ENCODE results near the gene R3HDM4. TPM values are rescaled to one million over a fixed set of nuclear protein-coding genes. Genes with fewer than 3 reads are reported as not detected.

The R3HDM4 gene
- total RNA-seq, 2 experiments from 2014 or later = 63.7 to 73.7 TPM

GRCh38 chr19:873084-873483 is 39.9 kb downstream of the R3HDM4 start:
- peak; percentile 82 for ATAC-seq
- H3K4me3 Mint-ChIP-seq = no peak overlapping the region
- H3K36me3 Mint-ChIP-seq = peaks cover 5% of the 10 kb centered on the region
- CTCF ChIA-PET = interaction anchor here (0.6 to 1.8 kb wide), 2 partner anchors 10 to 185 kb away, joined by 3 to 8 read pairs; no protein-coding TSS in a partner anchor
- H3K27me3 Mint-ChIP-seq = no peaks in the 10 kb centered on the region
- DNase-seq = peak; percentile 91
- no peaks in the 10 kb centered on the region for H3K9me3 Mint-ChIP-seq (ENCODE audit: low read depth)
- H3K4me1 Mint-ChIP-seq = peaks cover 9% of the 10 kb centered on the region
- H3K27ac Mint-ChIP-seq = peak overlapping the region; percentile 74

- peak overlapping the region; percentile 74 for H3K4me3 Mint-ChIP-seq
- H3K4me1 Mint-ChIP-seq = peaks cover 9% of the 10 kb centered on the region
- H3K9me3 Mint-ChIP-seq (ENCODE audit: low read depth) = no peaks in the 10 kb centered on the region
- DNase-seq (peak; percentile 94), ATAC-seq (peak; percentile 91)
- CTCF ChIA-PET = interaction anchor here (1.0 to 1.8 kb wide), 2 partner anchors 9 to 112 kb away, joined by 3 to 8 read pairs; partner anchors contain the start of gene WDR18
- peak overlapping the region; percentile 88 for H3K27ac Mint-ChIP-seq
- peaks cover 8% of the 10 kb centered on the region for H3K36me3 Mint-ChIP-seq
- no peaks in the 10 kb centered on the region for H3K27me3 Mint-ChIP-seq
Observed at GRCh38 chr19:872266-872951, 40.6 kb downstream of the R3HDM4 start.

GRCh38 chr19:871446-872265 is 41.4 kb downstream of the R3HDM4 start:
- Mint-ChIP-seq H3K36me3 (peaks cover 8% of the 10 kb centered on the region), H3K9me3 (ENCODE audit: low read depth) (no peaks in the 10 kb centered on the region), H3K27ac (peak overlapping the region; percentile 88), H3K4me1 (peaks cover 9% of the 10 kb centered on the region), H3K27me3 (no peaks in the 10 kb centered on the region), H3K4me3 (peak overlapping the region; percentile 74)
- DNase-seq = no peak
- no peak for ATAC-seq
- CTCF ChIA-PET = interaction anchor here (1.0 to 1.8 kb wide), 2 partner anchors 8 to 112 kb away, joined by 3 to 8 read pairs; partner anchors contain the start of gene WDR18

- no peaks in the 10 kb centered on the region for H3K9me3 Mint-ChIP-seq (ENCODE audit: low read depth)
- CTCF ChIA-PET = no interaction called here
- no peak overlapping the region for H3K27ac Mint-ChIP-seq
- no peaks in the 10 kb centered on the region for H3K27me3 Mint-ChIP-seq
- peaks cover 8% of the 10 kb centered on the region for H3K36me3 Mint-ChIP-seq
- ATAC-seq (no peak), DNase-seq (no peak)
- no peak overlapping the region for H3K4me3 Mint-ChIP-seq
- peaks cover 9% of the 10 kb centered on the region for H3K4me1 Mint-ChIP-seq
Observed at GRCh38 chr19:870963-871401, 42.0 kb downstream of the R3HDM4 start.

GRCh38 chr19:870314-870713 is 42.7 kb downstream of the R3HDM4 start:
- H3K4me1 Mint-ChIP-seq = peaks cover 9% of the 10 kb centered on the region
- H3K36me3 Mint-ChIP-seq = peaks cover 8% of the 10 kb centered on the region
- CTCF ChIA-PET = no interaction called here
- no peaks in the 10 kb centered on the region for H3K27me3 Mint-ChIP-seq
- ATAC-seq = no peak
- no peak for DNase-seq
- no peaks in the 10 kb centered on the region for H3K9me3 Mint-ChIP-seq (ENCODE audit: low read depth)
- no peak overlapping the region for H3K4me3 Mint-ChIP-seq
- no peak overlapping the region for H3K27ac Mint-ChIP-seq

- Mint-ChIP-seq H3K4me1 (peaks cover 9% of the 10 kb centered on the region), H3K9me3 (ENCODE audit: low read depth) (no peaks in the 10 kb centered on the region), H3K4me3 (no peak overlapping the region), H3K27ac (peak overlapping the region; percentile 49), H3K27me3 (no peaks in the 10 kb centered on the region), H3K36me3 (peaks cover 8% of the 10 kb centered on the region)
- no peak for ATAC-seq
- no peak for DNase-seq
- CTCF ChIA-PET = no interaction called here
Observed at GRCh38 chr19:869245-870177, 43.5 kb downstream of the R3HDM4 start.

- Mint-ChIP-seq H3K27ac (no peak overlapping the region), H3K9me3 (ENCODE audit: low read depth) (no peaks in the 10 kb centered on the region), H3K27me3 (no peaks in the 10 kb centered on the region), H3K36me3 (peaks cover 8% of the 10 kb centered on the region), H3K4me1 (peaks cover 15% of the 10 kb centered on the region), H3K4me3 (no peak overlapping the region)
- CTCF ChIA-PET = no interaction called here
- ATAC-seq = no peak
- no peak for DNase-seq
Observed at GRCh38 chr19:868458-869244, 44.4 kb downstream of the R3HDM4 start.

- Mint-ChIP-seq H3K4me1 (peaks cover 21% of the 10 kb centered on the region), H3K27me3 (no peaks in the 10 kb centered on the region), H3K36me3 (peaks cover 8% of the 10 kb centered on the region), H3K9me3 (ENCODE audit: low read depth) (no peaks in the 10 kb centered on the region), H3K4me3 (no peak overlapping the region), H3K27ac (no peak overlapping the region)
- CTCF ChIA-PET = no interaction called here
- no peak for DNase-seq
- ATAC-seq = no peak
Observed at GRCh38 chr19:867855-868457, 45.1 kb downstream of the R3HDM4 start.

- Mint-ChIP-seq H3K9me3 (ENCODE audit: low read depth) (no peaks in the 10 kb centered on the region), H3K27me3 (no peaks in the 10 kb centered on the region), H3K36me3 (peaks cover 8% of the 10 kb centered on the region), H3K4me3 (no peak overlapping the region), H3K4me1 (peaks cover 22% of the 10 kb centered on the region), H3K27ac (no peak overlapping the region)
- ATAC-seq (no peak), DNase-seq (no peak)
- CTCF ChIA-PET = no interaction called here
Observed at GRCh38 chr19:867301-867793, 45.7 kb downstream of the R3HDM4 start.

GRCh38 chr19:866769-867300 is 46.2 kb downstream of the R3HDM4 start:
- Mint-ChIP-seq H3K27ac (no peak overlapping the region), H3K9me3 (ENCODE audit: low read depth) (no peaks in the 10 kb centered on the region), H3K36me3 (peaks cover 8% of the 10 kb centered on the region), H3K4me1 (peaks cover 18% of the 10 kb centered on the region), H3K27me3 (no peaks in the 10 kb centered on the region), H3K4me3 (no peak overlapping the region)
- CTCF ChIA-PET = no interaction called here
- ATAC-seq (no peak), DNase-seq (no peak)

- peaks cover 16% of the 10 kb centered on the region for H3K4me1 Mint-ChIP-seq
- no peaks in the 10 kb centered on the region for H3K9me3 Mint-ChIP-seq (ENCODE audit: low read depth)
- CTCF ChIA-PET = interaction anchor here (0.6 to 4.4 kb wide), 29 partner anchors 8 to 378 kb away, joined by 3 to 85 read pairs (median 4); partner anchors contain the start of genes ATP5F1D, KISS1R, MED16 and R3HDM4
- peak overlapping the region; percentile 88 for H3K27ac Mint-ChIP-seq
- DNase-seq (no peak), ATAC-seq (no peak)
- peaks cover 3% of the 10 kb centered on the region for H3K36me3 Mint-ChIP-seq
- peaks cover 13% of the 10 kb centered on the region for H3K27me3 Mint-ChIP-seq
- peak overlapping the region; percentile 70 for H3K4me3 Mint-ChIP-seq
Observed at GRCh38 chr19:863315-863620, 49.8 kb downstream of the R3HDM4 start.
